A549 (cell line): ENCODE results near the gene ADAM12.

Experiments
- CBX2 ChIP-seq: fragments of 200-600 bp; sonication (generic); IDR thresholded peaks from 2 replicates; pipeline ENCODE4 v1.6.1; 2016; ENCODE audit warnings: low read depth, mild to moderate bottlenecking, borderline replicate concordance
- CTCF ChIP-seq: fragments of >200 bp; sonication (Bioruptor Twin); formaldehyde crosslinking; IDR thresholded peaks from 3 replicates; pipeline ENCODE4 v1.5.1; 2016
- JUN ChIP-seq, 2 experiments: fragments of >200 bp; sonication (Bioruptor Twin); formaldehyde crosslinking; IDR thresholded peaks; 2 replicates in 1 of 2; 3 replicates in 1 of 2; pipeline ENCODE4 v1.6.1; 2016 to 2017
- MYC ChIP-seq: IDR thresholded peaks from 2 replicates; pipeline ENCODE4 v1.6.1; 2012; ENCODE audit warnings: mild to moderate bottlenecking, inconsistent platforms, low read length, improper control_type of control experiment, borderline replicate concordance
- NFE2L2 ChIP-seq: fragments of 150-350 bp; conservative IDR thresholded peaks from 2 replicates; pipeline ENCODE4 v1.6.1; 2014; ENCODE audit warnings: low read length
- POLR2A ChIP-seq: IDR thresholded peaks from 2 replicates; pipeline ENCODE4 v1.6.1; 2012; ENCODE audit warnings: mild to moderate bottlenecking, low read length
- RNF2 ChIP-seq: fragments of 200-600 bp; sonication (generic); IDR thresholded peaks from 2 replicates; pipeline ENCODE4 v1.6.1; 2016; ENCODE audit warnings: low read depth, mild to moderate bottlenecking, antibody characterized with exemption, moderate library complexity, borderline replicate concordance
- SMC3 ChIP-seq: fragments of >200 bp; sonication (Bioruptor Twin); formaldehyde crosslinking; IDR thresholded peaks from 3 replicates; pipeline ENCODE4 v1.6.1; 2018; ENCODE audit warnings: inconsistent platforms
- TF ChIP-seq, protein P1 (sequence below): IDR thresholded peaks from 2 replicates; pipeline ENCODE4 v1.6.1; 2012

GRCh38 chr10:126247446-126247975, 140.8 kb downstream of the ADAM12 start:
- TF ChIP-seq MYC (peak; percentile 15; the same call in 1 of the 2 replicates), CTCF (no peak), CBX2 (no peak), POLR2A (no peak), JUN (IDR thresholded peaks at IDR 0.05) (peak in 1 of 2 experiments; percentile 71; a peak in 3 of 5 replicates), SMC3 (peak; percentile 20; the same call in 2 of the 3 replicates), NFE2L2 (no peak), RNF2 (no peak)
- TF ChIP-seq, protein P1, sequence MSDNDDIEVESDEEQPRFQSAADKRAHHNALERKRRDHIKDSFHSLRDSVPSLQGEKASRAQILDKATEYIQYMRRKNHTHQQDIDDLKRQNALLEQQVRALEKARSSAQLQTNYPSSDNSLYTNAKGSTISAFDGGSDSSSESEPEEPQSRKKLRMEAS = peak; percentile 88
